Measurements from ENCODE around the gene HNRNPA1L2.
A peak's percentile ranks its signal among the peaks of the same experiment; 100 is the strongest.
"Not testable (repeated sequence)": the region's sequence is repeated elsewhere in the genome, so short reads cannot be mapped to it uniquely, and the experiment has no call there.

Gene HNRNPA1L2

GRCh38 chr13:52644108-52644507 lies 1.9 kb downstream of the HNRNPA1L2 start:
- DNase-seq (ENCODE audit: low read depth, low spot score): no peak

DNA sequence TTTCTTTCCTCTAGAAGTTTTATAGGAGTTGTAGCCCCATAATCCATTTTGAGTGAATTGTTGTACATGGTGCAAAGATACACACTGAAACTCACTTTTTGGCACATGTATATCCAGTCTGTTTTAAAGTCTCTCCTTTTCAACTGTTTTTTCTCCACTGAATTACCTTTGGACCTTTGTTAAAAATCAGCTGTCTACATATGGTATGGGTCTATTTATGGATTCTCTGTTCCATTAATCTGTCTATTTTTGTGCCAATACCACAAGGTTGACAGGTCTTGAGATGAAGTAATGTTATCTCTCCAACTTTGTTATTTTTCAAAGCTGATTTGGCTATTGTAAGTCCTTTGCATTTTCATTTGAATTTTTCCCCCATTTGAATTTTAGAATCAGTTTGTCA lies 4.7 kb downstream of the HNRNPA1L2 start:
- no peak for DNase-seq (ENCODE audit: low read depth, low spot score)

- DNase-seq (ENCODE audit: low read depth, low spot score): no peak
Observed at GRCh38 chr13:52650731-52651130, 8.5 kb downstream of the HNRNPA1L2 start.

DNA sequence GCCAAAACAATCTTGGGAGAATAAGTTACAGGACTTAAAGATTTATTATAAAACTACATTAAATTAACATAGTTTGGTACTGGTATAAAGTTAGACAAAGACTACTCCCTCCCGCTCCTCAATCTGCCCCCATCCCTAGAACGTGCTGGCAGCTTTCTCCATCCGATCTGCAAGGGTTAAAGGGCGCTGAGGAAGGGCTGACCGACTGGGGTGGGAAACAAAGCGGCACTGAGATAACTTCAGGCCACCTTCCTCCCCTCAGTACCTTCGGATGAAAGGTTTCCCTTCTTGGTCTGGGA lies 9.6 kb downstream of the HNRNPA1L2 start:
- DNase-seq (ENCODE audit: low read depth, low spot score): no peak

DNA sequence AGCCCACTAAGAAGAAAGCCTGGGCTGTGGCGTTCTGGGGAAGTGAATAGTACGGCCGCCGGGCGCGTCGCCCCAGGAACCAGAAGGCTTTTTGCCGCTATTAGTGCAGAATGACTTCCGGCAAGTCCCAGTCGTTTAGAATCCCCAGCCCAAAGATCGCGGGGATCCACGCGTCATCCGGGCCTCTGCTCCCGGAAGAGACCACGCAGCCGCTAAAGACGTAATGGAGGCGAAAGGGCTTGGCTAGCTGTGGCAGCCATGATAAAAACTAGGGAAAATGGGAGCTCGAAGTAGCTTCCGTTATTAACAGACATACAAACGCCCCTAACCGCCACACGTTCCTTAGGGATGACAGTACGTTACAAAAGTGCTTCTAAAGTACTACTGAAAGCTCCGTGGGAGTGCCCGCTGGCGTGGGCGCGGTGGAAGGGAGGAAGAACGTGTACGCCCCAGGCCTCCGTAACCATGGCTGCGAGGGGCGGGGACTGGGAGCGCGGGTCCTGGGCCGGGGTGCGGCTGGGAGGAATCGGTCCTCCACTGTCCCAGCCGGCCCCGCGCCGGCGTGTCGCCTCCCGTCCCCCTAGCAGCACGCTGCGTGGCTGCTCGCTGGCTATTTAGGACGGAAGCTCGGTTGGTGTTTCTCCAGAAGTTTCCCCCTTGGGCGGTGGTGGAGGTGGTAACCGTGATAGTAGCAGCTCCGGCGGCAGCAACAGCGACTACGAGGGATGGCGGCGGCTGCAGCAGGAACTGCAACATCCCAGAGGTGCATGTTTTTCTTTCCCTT lies 10.2 kb downstream of the HNRNPA1L2 start, which contains the start of gene SUGT1:
SUGT1 (plus strand) TSS at position 641 of the 784 bp plus-strand sequence; CDS start at position 726, 85 bp downstream.
- peak; percentile 96 for DNase-seq (ENCODE audit: low read depth, low spot score)

- no peak for DNase-seq (ENCODE audit: low read depth, low spot score)
Observed at GRCh38 chr13:52652980-52653303, 10.7 kb downstream of the HNRNPA1L2 start.

DNA sequence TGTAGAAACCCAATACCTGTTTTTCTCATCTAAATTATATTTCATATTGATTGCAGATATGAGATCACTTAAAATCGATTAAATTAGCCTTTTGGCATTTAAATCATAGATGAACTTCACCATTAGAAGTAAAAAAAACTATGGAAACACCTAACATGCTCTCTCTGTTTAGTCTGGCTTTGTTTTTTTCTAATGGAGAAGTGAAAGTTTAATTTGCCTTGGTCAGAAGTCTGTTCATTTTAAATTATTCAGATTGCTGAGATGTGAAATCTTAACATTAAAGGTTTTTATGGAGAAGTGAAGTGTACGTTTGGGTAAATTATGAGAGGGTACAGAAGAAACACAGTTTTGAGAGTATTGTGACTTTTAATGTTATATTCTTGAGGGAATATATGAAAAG lies 17.1 kb downstream of the HNRNPA1L2 start:
- no peak for DNase-seq (ENCODE audit: low read depth, low spot score)

GRCh38 chr13:52664272-52664671 lies 22.0 kb downstream of the HNRNPA1L2 start:
- no peak for DNase-seq (ENCODE audit: low read depth, low spot score)

- no peak for DNase-seq (ENCODE audit: low read depth, low spot score)
Observed at GRCh38 chr13:52665325-52665724, 23.1 kb downstream of the HNRNPA1L2 start.

GRCh38 chr13:52669677-52670076 lies 27.4 kb downstream of the HNRNPA1L2 start:
- no peak for DNase-seq (ENCODE audit: low read depth, low spot score)

DNA sequence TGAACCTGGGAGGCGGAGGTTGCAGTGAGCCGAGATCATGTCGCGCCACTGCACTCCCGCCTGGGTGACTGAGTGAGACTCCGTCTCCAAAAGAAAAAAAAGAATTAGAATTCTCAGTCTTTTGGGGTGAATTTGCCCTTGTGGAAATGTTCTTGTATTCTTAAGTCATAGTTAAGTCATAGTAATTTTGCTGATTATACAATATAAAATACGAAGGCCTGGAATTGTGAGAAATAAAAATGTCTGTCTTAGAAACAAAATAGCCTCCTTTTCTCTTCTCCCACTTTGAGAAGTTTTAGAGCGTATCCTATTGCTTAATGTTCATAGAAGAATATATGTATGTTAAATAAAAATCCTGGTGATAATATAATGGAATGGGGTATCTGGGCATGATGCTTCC lies 28.5 kb downstream of the HNRNPA1L2 start:
- no peak for DNase-seq (ENCODE audit: low read depth, low spot score)

GRCh38 chr13:52673465-52673864 lies 31.2 kb downstream of the HNRNPA1L2 start:
- no peak for DNase-seq (ENCODE audit: low read depth, low spot score)

GRCh38 chr13:52677823-52678222 lies 35.6 kb downstream of the HNRNPA1L2 start:
- DNase-seq (ENCODE audit: low read depth, low spot score): no peak

DNA sequence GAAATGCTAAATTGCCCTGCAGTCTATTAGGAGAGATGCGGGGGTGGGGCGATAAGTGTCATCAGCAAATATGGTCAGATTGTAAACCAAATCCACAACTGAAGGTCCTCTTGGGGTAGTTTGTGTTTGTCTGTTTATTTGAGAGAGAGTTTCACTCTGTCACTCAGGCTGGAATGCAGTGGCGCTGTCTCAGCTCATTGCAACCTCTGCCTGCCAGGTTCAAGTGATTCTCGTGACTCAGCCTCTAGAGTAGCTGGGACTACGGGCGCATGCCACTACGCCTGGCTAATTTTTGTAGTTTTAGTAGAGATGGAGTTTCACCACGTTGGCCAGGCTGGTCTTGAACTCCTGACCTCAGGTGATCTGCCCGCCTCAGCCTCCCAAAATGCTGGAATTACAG lies 43.6 kb downstream of the HNRNPA1L2 start:
- not testable (repeated sequence) for DNase-seq (ENCODE audit: low read depth, low spot score)

DNA sequence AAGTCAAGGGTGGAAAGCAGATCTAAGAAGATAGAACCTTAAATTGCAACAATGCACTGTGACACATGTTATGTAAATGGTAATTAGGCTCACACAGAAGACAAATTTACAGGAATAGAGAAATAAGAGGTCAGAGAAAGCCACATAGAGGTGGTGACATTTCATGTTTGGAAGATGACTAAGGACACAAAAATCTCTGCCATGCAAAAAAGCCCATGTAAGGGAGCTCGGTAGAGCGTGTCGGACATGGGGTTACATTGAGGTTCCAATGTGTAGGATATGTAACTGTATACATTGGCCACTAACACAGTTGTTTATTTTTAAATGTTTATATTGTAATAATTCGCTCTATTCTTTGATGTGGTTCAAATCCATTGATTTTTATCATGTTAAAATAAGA lies 44.1 kb downstream of the HNRNPA1L2 start:
- DNase-seq (ENCODE audit: low read depth, low spot score): no peak
